ENCODE results near the gene USO1. TPM values are rescaled to one million over a fixed set of nuclear protein-coding genes. Genes with fewer than 3 reads are reported as not detected.

USO1 gene
- total and polyA plus RNA-seq, 3 experiments from 2014 or later, result 33.5 to 41.5 (median 39.9) TPM

- CTCF ChIA-PET, result no interaction called here
- Mint-ChIP-seq H3K27ac (peak overlapping the region in 1 of 8 donors; percentile 13), H3K9me3 (no peaks in the 10 kb centered on the region), H3K27me3 (peaks cover 3 to 6% of the 10 kb centered on the region in 2 donors), H3K4me3 (no peak overlapping the region), H3K36me3 (peaks cover 0 to 10% (median 3%) of the 10 kb centered on the region in 3 donors), H3K4me1 (no peaks in the 10 kb centered on the region)
- Histone ChIP-seq H3K4me1 (ENCODE audit: insufficient read depth, low read length) (no peaks in the 10 kb centered on the region), H3K36me3 (ENCODE audit: insufficient read depth, low read length) (no peaks in the 10 kb centered on the region), H3K27ac (ENCODE audit: low read depth, low read length) (no peak overlapping the region), H3K9me3 (ENCODE audit: low read length) (no peaks in the 10 kb centered on the region), H3K4me3 (ENCODE audit: low read length) (no peak overlapping the region), H3K27me3 (ENCODE audit: insufficient read depth, low read length, poor library complexity, severe bottlenecking) (no peaks in the 10 kb centered on the region)
- no peak for DNase-seq
- POLR2A ChIA-PET, result interaction anchor here (0.6 kb wide), 1 partner anchor 154 kb away, joined by 6 read pairs; no protein-coding TSS in a partner anchor
These were observed 95.8 kb downstream of the USO1 start for GRCh38 chr4:75820197-75820596.

- no peaks in the 10 kb centered on the region for H3K4me1 ChIP-seq (ENCODE audit: insufficient read depth, low read length)
- ChIA-PET CTCF (no interaction called here), POLR2A (interaction anchor here (0.6 kb wide), 1 partner anchor 153 kb away, joined by 6 read pairs; no protein-coding TSS in a partner anchor)
- no peak overlapping the region for H3K4me3 ChIP-seq (ENCODE audit: low read length)
- H3K9me3 Mint-ChIP-seq, result no peaks in the 10 kb centered on the region
- no peaks in the 10 kb centered on the region for H3K27me3 ChIP-seq (ENCODE audit: insufficient read depth, low read length, poor library complexity, severe bottlenecking)
- H3K4me1 Mint-ChIP-seq, result no peaks in the 10 kb centered on the region
- no peak for DNase-seq
- no peaks in the 10 kb centered on the region for H3K36me3 ChIP-seq (ENCODE audit: insufficient read depth, low read length)
- H3K27ac Mint-ChIP-seq, result no peak overlapping the region
- no peaks in the 10 kb centered on the region for H3K9me3 ChIP-seq (ENCODE audit: low read length)
- peaks cover 3 to 6% of the 10 kb centered on the region in 2 donors for H3K27me3 Mint-ChIP-seq
- H3K4me3 Mint-ChIP-seq, result no peak overlapping the region
- H3K27ac ChIP-seq (ENCODE audit: low read depth, low read length), result no peak overlapping the region
- H3K36me3 Mint-ChIP-seq, result peaks cover 0 to 6% (median 3%) of the 10 kb centered on the region in 3 donors
These were observed 96.3 kb downstream of the USO1 start for GRCh38 chr4:75820676-75821075.

- POLR2A ChIA-PET, result no interaction called here
- H3K4me3 Mint-ChIP-seq, result no peak overlapping the region
- no peak overlapping the region for H3K4me3 ChIP-seq (ENCODE audit: low read length)
These were observed 96.8 kb downstream of the USO1 start for GRCh38 chr4:75821216-75821615.

GRCh38 chr4:75821966-75822365 lies 97.6 kb downstream of the USO1 start:
- H3K4me3 ChIP-seq (ENCODE audit: low read length), result no peak overlapping the region
- no peaks in the 10 kb centered on the region for H3K27me3 ChIP-seq (ENCODE audit: insufficient read depth, low read length, poor library complexity, severe bottlenecking)
- H3K9me3 Mint-ChIP-seq, result no peaks in the 10 kb centered on the region
- no peak overlapping the region for H3K27ac ChIP-seq (ENCODE audit: low read depth, low read length)
- DNase-seq, result no peak
- no peaks in the 10 kb centered on the region for H3K9me3 ChIP-seq (ENCODE audit: low read length)
- POLR2A ChIA-PET, result no interaction called here
- no peaks in the 10 kb centered on the region for H3K4me1 Mint-ChIP-seq
- peaks cover 0 to 3% (median 0%) of the 10 kb centered on the region in 3 donors for H3K36me3 Mint-ChIP-seq
- H3K4me1 ChIP-seq (ENCODE audit: insufficient read depth, low read length), result no peaks in the 10 kb centered on the region
- H3K27ac Mint-ChIP-seq, result no peak overlapping the region
- CTCF ChIA-PET, result no interaction called here
- H3K4me3 Mint-ChIP-seq, result no peak overlapping the region
- H3K27me3 Mint-ChIP-seq, result peaks cover 3 to 6% of the 10 kb centered on the region in 2 donors
- no peaks in the 10 kb centered on the region for H3K36me3 ChIP-seq (ENCODE audit: insufficient read depth, low read length)

More at GRCh38 chr4:75821216-75821615, 96.8 kb downstream of the USO1 start:
- Histone ChIP-seq H3K27ac (ENCODE audit: low read depth, low read length) (no peak overlapping the region), H3K9me3 (ENCODE audit: low read length) (no peaks in the 10 kb centered on the region), H3K27me3 (ENCODE audit: insufficient read depth, low read length, poor library complexity, severe bottlenecking) (no peaks in the 10 kb centered on the region), H3K36me3 (ENCODE audit: insufficient read depth, low read length) (no peaks in the 10 kb centered on the region), H3K4me1 (ENCODE audit: insufficient read depth, low read length) (no peaks in the 10 kb centered on the region)
- H3K36me3 Mint-ChIP-seq, result peaks cover 0 to 3% (median under 1%) of the 10 kb centered on the region in 3 donors
- CTCF ChIA-PET, result no interaction called here
- DNase-seq, result no peak
- H3K27ac Mint-ChIP-seq, result no peak overlapping the region
- H3K4me1 Mint-ChIP-seq, result no peaks in the 10 kb centered on the region
- H3K9me3 Mint-ChIP-seq, result no peaks in the 10 kb centered on the region
- peaks cover 3 to 6% of the 10 kb centered on the region in 2 donors for H3K27me3 Mint-ChIP-seq

GRCh38 chr4:75822416-75822815 lies 98.0 kb downstream of the USO1 start:
- CTCF ChIA-PET, result no interaction called here
- H3K4me1 Mint-ChIP-seq, result no peaks in the 10 kb centered on the region
- peaks cover 0 to 3% (median 0%) of the 10 kb centered on the region in 3 donors for H3K36me3 Mint-ChIP-seq
- Histone ChIP-seq H3K4me3 (ENCODE audit: low read length) (no peak overlapping the region), H3K4me1 (ENCODE audit: insufficient read depth, low read length) (no peaks in the 10 kb centered on the region), H3K9me3 (ENCODE audit: low read length) (no peaks in the 10 kb centered on the region), H3K27me3 (ENCODE audit: insufficient read depth, low read length, poor library complexity, severe bottlenecking) (no peaks in the 10 kb centered on the region), H3K27ac (ENCODE audit: low read depth, low read length) (no peak overlapping the region), H3K36me3 (ENCODE audit: insufficient read depth, low read length) (no peaks in the 10 kb centered on the region)
- peaks cover 3 to 6% of the 10 kb centered on the region in 2 donors for H3K27me3 Mint-ChIP-seq
- POLR2A ChIA-PET, result no interaction called here
- DNase-seq, result no peak
- no peaks in the 10 kb centered on the region for H3K9me3 Mint-ChIP-seq
- H3K27ac Mint-ChIP-seq, result no peak overlapping the region
- no peak overlapping the region for H3K4me3 Mint-ChIP-seq

- Mint-ChIP-seq H3K9me3 (no peaks in the 10 kb centered on the region), H3K4me1 (no peaks in the 10 kb centered on the region), H3K27me3 (peaks cover 3 to 11% of the 10 kb centered on the region in 2 donors), H3K36me3 (peaks cover 0 to 3% (median 0%) of the 10 kb centered on the region in 3 donors), H3K27ac (no peak overlapping the region), H3K4me3 (no peak overlapping the region)
- Histone ChIP-seq H3K27ac (ENCODE audit: low read depth, low read length) (no peak overlapping the region), H3K4me1 (ENCODE audit: insufficient read depth, low read length) (no peaks in the 10 kb centered on the region), H3K36me3 (ENCODE audit: insufficient read depth, low read length) (no peaks in the 10 kb centered on the region), H3K9me3 (ENCODE audit: low read length) (no peaks in the 10 kb centered on the region), H3K27me3 (ENCODE audit: insufficient read depth, low read length, poor library complexity, severe bottlenecking) (no peaks in the 10 kb centered on the region), H3K4me3 (ENCODE audit: low read length) (no peak overlapping the region)
- POLR2A ChIA-PET, result no interaction called here
- DNase-seq, result no peak
- CTCF ChIA-PET, result no interaction called here
These were observed 99.4 kb downstream of the USO1 start for GRCh38 chr4:75823812-75824211.

GRCh38 chr4:75830906-75831305 lies 106.5 kb downstream of the USO1 start:
- POLR2A ChIA-PET, result no interaction called here
- no peak overlapping the region for H3K4me3 ChIP-seq (ENCODE audit: low read length)
- Mint-ChIP-seq H3K27ac (no peak overlapping the region), H3K36me3 (peaks cover 0 to 4% (median 0%) of the 10 kb centered on the region in 3 donors), H3K4me1 (no peaks in the 10 kb centered on the region), H3K27me3 (peaks cover 0 to 9% of the 10 kb centered on the region in 2 donors), H3K9me3 (no peaks in the 10 kb centered on the region), H3K4me3 (no peak overlapping the region)
- CTCF ChIA-PET, result no interaction called here
- H3K9me3 ChIP-seq (ENCODE audit: low read length), result no peaks in the 10 kb centered on the region
- DNase-seq, result no peak
- no peaks in the 10 kb centered on the region for H3K36me3 ChIP-seq (ENCODE audit: insufficient read depth, low read length)
- H3K27me3 ChIP-seq (ENCODE audit: insufficient read depth, low read length, poor library complexity, severe bottlenecking), result no peaks in the 10 kb centered on the region
- no peaks in the 10 kb centered on the region for H3K4me1 ChIP-seq (ENCODE audit: insufficient read depth, low read length)
- no peak overlapping the region for H3K27ac ChIP-seq (ENCODE audit: low read depth, low read length)

GRCh38 chr4:75831856-75832405 lies 107.6 kb downstream of the USO1 start:
- Histone ChIP-seq H3K27ac (ENCODE audit: low read depth, low read length) (no peak overlapping the region), H3K36me3 (ENCODE audit: insufficient read depth, low read length) (no peaks in the 10 kb centered on the region), H3K27me3 (ENCODE audit: insufficient read depth, low read length, poor library complexity, severe bottlenecking) (no peaks in the 10 kb centered on the region), H3K4me3 (ENCODE audit: low read length) (no peak overlapping the region), H3K4me1 (ENCODE audit: insufficient read depth, low read length) (no peaks in the 10 kb centered on the region), H3K9me3 (ENCODE audit: low read length) (no peaks in the 10 kb centered on the region)
- CTCF ChIA-PET, result interaction anchor here (1.0 kb wide), 1 partner anchor 16 kb away, joined by 3 read pairs; no protein-coding TSS in a partner anchor
- POLR2A ChIA-PET, result no interaction called here
- Mint-ChIP-seq H3K9me3 (no peaks in the 10 kb centered on the region), H3K27ac (peak overlapping the region in 1 of 8 donors; percentile 17), H3K27me3 (peaks cover 0 to 9% of the 10 kb centered on the region in 2 donors), H3K4me1 (no peaks in the 10 kb centered on the region), H3K4me3 (no peak overlapping the region), H3K36me3 (peaks cover 0 to 4% (median 0%) of the 10 kb centered on the region in 3 donors)
- DNase-seq, result no peak

Data from CD8-positive, alpha-beta memory T cell (primary cell).